Activated CD4-positive, alpha-beta T cell treated with anti-CD3 and anti-CD28 coated beads, Interleukin-2, amount 50 U/mL, for 16 hours (primary cell): ENCODE results near the gene SGCD.

Experiments used
- DNase-seq: peaks from one replicate; pipeline ENCODE4 v3.0.0-alpha.2; 2020

The SGCD gene

DNA sequence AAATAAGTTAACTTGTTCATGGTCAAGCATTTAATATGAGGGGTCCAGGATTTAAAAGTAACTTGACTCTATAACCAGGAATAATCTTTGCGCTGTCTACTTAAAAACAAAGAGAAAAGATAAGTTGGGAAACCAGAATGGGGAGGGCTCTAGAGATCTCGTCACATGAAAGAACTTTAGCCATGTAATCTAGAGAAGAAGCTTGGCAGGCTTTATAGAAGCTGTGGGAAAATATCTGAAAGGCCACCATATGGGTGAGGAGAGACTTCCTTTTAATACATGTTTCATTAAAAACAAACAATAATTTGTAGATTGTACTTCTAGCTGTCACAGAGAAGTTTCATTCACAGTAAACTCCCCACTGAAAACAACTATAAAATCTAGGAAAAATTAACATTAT is 476.4 kb downstream of the SGCD start:
- DNase-seq, result no peak

DNA sequence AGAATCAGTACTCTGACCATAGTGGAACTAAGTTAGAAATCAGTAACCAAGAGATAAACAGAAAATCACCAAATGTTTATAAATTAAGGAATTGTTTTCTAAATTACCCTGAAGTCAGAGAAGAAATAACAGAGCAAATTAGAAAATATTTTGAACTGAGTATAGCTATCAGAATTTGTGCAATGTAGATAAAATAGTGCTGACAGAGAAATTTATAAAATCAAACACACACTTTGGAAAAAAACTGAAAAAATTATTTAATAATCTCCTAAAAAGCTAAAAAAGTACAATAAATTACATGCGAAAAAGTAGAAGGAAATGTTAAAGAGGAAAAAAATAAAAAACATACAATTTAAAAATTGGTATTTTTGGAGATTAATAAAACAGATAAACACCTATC is 486.0 kb downstream of the SGCD start:
- DNase-seq, result no peak

DNA sequence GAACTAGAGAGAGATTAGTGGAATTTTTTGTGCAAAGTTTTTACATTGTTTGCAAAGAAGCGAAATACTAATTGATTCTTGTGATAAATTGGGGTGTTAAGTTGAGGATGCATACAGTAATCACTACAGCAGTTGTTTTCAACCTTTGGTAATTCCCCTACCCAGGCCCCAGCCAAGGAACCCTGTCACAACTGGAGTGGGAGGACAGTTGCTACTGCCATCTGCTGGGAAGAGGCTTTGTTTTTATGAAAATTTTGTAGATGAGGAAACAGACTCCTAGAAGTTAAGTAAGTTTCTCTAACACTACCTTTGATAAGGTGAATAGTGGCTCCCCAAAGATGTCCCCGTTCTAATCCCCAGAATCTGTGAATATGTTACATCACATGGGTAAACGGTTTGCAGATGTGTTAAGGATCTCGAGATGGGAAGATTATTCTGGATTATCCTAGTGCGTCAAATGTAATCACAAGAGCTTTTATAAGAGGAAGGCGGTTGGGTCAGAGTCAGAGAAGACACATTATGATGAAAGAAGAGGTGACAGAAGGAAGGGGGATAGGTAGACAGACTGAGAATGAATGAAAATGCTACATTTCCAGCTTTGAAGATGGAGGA is 489.1 kb downstream of the SGCD start:
- DNase-seq, result peak; percentile 40
